HepG2 (cell line): ENCODE results near the gene KNG1. TPM values are rescaled to one million over a fixed set of nuclear protein-coding genes. Genes with fewer than 3 reads are reported as not detected.

Experiments used
- CREB1 ChIP-seq, 2 experiments: fragments of 450-650 bp in 1 of 2; IDR thresholded peaks; 2 replicates each; pipeline ENCODE4 v1.6.1; 2016 to 2017; ENCODE audit warnings: control low read depth in 1 of 2, mild to moderate bottlenecking in 1 of 2, missing compliant biosample characterization in 1 of 2, missing genetic modification characterization in 1 of 2
- DNMT3B ChIP-seq: conservative IDR thresholded peaks from 2 replicates; pipeline ENCODE4 v1.6.1; 2016; ENCODE audit warnings: missing biosample characterization, control low read depth
- GLI4 ChIP-seq: sonication (generic); formaldehyde crosslinking; IDR thresholded peaks from 2 replicates; pipeline ENCODE4 v1.5.1; 2020; ENCODE audit warnings: missing genetic modification reagents, mild to moderate bottlenecking, moderate library complexity, borderline replicate concordance
- MATR3 ChIP-seq: sonication (generic); formaldehyde crosslinking; IDR thresholded peaks from 2 replicates; pipeline ENCODE4 v1.4.0; 2020; ENCODE audit warnings: missing genetic modification reagents
- MIER2 ChIP-seq: IDR thresholded peaks from 2 replicates; pipeline ENCODE4 v1.6.1; 2016; ENCODE audit warnings: missing biosample characterization, missing genetic modification reagents
- MXD4 ChIP-seq: IDR thresholded peaks from 2 replicates; pipeline ENCODE4 v1.6.1; 2016; ENCODE audit warnings: mild to moderate bottlenecking, missing biosample characterization, missing genetic modification reagents
- NBN ChIP-seq: fragments of 450-650 bp; conservative IDR thresholded peaks from 2 replicates; pipeline ENCODE4 v1.6.1; 2017
- NFIC ChIP-seq: IDR thresholded peaks from 2 replicates; pipeline ENCODE4 v1.6.1; 2012; ENCODE audit warnings: mild to moderate bottlenecking, low read length, inconsistent platforms
- NPAS2 ChIP-seq: sonication (generic); formaldehyde crosslinking; IDR thresholded peaks from 2 replicates; pipeline ENCODE4 v1.8.0; 2022; ENCODE audit warnings: mild to moderate bottlenecking, missing genetic modification reagents, borderline replicate concordance
- POLR2A ChIP-seq, 2 experiments: IDR thresholded peaks; 2 replicates each; pipeline ENCODE4 v1.6.1; 2011; ENCODE audit warnings: low read depth in 2 of 2, low read length in 2 of 2, mild to moderate bottlenecking in 1 of 2, moderate library complexity in 1 of 2; ENCODE audit not compliant: insufficient read depth in 1 of 2
- SMARCC2 ChIP-seq: fragments of 450-650 bp; IDR thresholded peaks from 2 replicates; pipeline ENCODE4 v1.6.1; 2017; ENCODE audit warnings: antibody characterized with exemption, mild to moderate bottlenecking
- TCF7 ChIP-seq: sonication (generic); IDR thresholded peaks from 2 replicates; pipeline ENCODE4 v1.6.1; 2016; ENCODE audit warnings: antibody characterized with exemption, low read depth
- TP53 ChIP-seq: sonication (generic); formaldehyde crosslinking; conservative IDR thresholded peaks from 2 replicates; pipeline ENCODE4 v1.4.0; 2020; ENCODE audit warnings: missing genetic modification reagents
- XRCC5 ChIP-seq: fragments of 200-400 bp; formaldehyde crosslinking; optimal IDR thresholded peaks from 2 replicates; pipeline ENCODE3; 2017; ENCODE audit warnings: mild to moderate bottlenecking, low read length
- ZNF225 ChIP-seq: sonication (generic); formaldehyde crosslinking; IDR thresholded peaks from 2 replicates; pipeline ENCODE4 v1.4.0; 2020; ENCODE audit warnings: mild to moderate bottlenecking, missing genetic modification reagents
- ZNF251 ChIP-seq: sonication (generic); formaldehyde crosslinking; IDR thresholded peaks from 2 replicates; pipeline ENCODE4 v1.9.0; 2021; ENCODE audit warnings: mild to moderate bottlenecking, missing genetic modification reagents
- ZNF484 ChIP-seq: sonication (generic); formaldehyde crosslinking; IDR thresholded peaks from 2 replicates; pipeline ENCODE4 v1.5.1; 2020; ENCODE audit warnings: mild to moderate bottlenecking, low read depth, missing genetic modification reagents, borderline replicate concordance
- ZNF589 ChIP-seq: sonication (generic); formaldehyde crosslinking; conservative IDR thresholded peaks from 2 replicates; pipeline ENCODE4 v1.8.0; 2022; ENCODE audit warnings: mild to moderate bottlenecking, moderate library complexity, missing genetic modification reagents
- ZNF674 ChIP-seq: sonication (generic); formaldehyde crosslinking; IDR thresholded peaks from 2 replicates; pipeline ENCODE4 v1.5.0; 2020; ENCODE audit warnings: low read depth, mild to moderate bottlenecking, missing genetic modification reagents
- ZNF761 ChIP-seq: sonication (generic); formaldehyde crosslinking; conservative IDR thresholded peaks from 2 replicates; pipeline ENCODE4 v1.4.0; 2020; ENCODE audit warnings: mild to moderate bottlenecking, missing genetic modification reagents
- ZNF780A ChIP-seq: sonication (generic); formaldehyde crosslinking; IDR thresholded peaks from 2 replicates; pipeline ENCODE4 v1.8.0; 2022; ENCODE audit warnings: mild to moderate bottlenecking, missing genetic modification reagents, moderate library complexity
- ZSCAN21 ChIP-seq: sonication (generic); formaldehyde crosslinking; IDR thresholded peaks from 2 replicates; pipeline ENCODE4 v1.8.0; 2022; ENCODE audit warnings: mild to moderate bottlenecking, missing genetic modification reagents, moderate library complexity, borderline replicate concordance
- ZSCAN9 ChIP-seq: IDR thresholded peaks from 2 replicates; pipeline ENCODE4 v1.6.1; 2016; ENCODE audit warnings: borderline replicate concordance
- polyA plus RNA-seq, 8 experiments: library from polyadenylated mRNA; depleted of rRNA in 3 of 8; stranded (reverse) in 7 of 8; unstranded in 1 of 8; fragments of >200 nt; fragmentation: Illumina TruSeq in 4 of 8; extraction: Trizol in 4 of 8; gene quantifications; 2 replicates each; pipeline versions ENCODE4 v1.2.1 to v1.2.3, GENCODE V29; 2011 to 2016; ENCODE audit warnings: low read depth in 4 of 8, missing spikeins in 1 of 8, mixed read lengths in 1 of 8; ENCODE audit not compliant: insufficient read depth in 1 of 8
- total RNA-seq, 5 experiments: library from RNA; depleted of rRNA; stranded (reverse); fragments of >200 nt; fragmentation: Illumina TruSeq; extraction: Trizol; gene quantifications; 2 replicates each; pipeline ENCODE4 v1.2.3, GENCODE V29; 2016; ENCODE audit warnings: low read depth in 1 of 5
- TF ChIP-seq, protein P1 (sequence below): IDR thresholded peaks from 2 replicates; pipeline ENCODE4 v1.6.1; 2016
- TF ChIP-seq, protein P2 (sequence below): sonication (generic); formaldehyde crosslinking; IDR thresholded peaks from 2 replicates; pipeline ENCODE4 v1.5.0; 2020; ENCODE audit warnings: mild to moderate bottlenecking, missing genetic modification reagents, borderline replicate concordance
- TF ChIP-seq, protein P3 (sequence below): IDR thresholded peaks from 2 replicates; pipeline ENCODE4 v1.6.1; 2016; ENCODE audit warnings: low read depth, control low read depth

The KNG1 gene
- total and polyA plus RNA-seq, 2 of the 13 experiments (the other 11 are each of a cell fraction or from before 2014, with no cell fraction given): 6.5 to 7.0 TPM

DNA sequence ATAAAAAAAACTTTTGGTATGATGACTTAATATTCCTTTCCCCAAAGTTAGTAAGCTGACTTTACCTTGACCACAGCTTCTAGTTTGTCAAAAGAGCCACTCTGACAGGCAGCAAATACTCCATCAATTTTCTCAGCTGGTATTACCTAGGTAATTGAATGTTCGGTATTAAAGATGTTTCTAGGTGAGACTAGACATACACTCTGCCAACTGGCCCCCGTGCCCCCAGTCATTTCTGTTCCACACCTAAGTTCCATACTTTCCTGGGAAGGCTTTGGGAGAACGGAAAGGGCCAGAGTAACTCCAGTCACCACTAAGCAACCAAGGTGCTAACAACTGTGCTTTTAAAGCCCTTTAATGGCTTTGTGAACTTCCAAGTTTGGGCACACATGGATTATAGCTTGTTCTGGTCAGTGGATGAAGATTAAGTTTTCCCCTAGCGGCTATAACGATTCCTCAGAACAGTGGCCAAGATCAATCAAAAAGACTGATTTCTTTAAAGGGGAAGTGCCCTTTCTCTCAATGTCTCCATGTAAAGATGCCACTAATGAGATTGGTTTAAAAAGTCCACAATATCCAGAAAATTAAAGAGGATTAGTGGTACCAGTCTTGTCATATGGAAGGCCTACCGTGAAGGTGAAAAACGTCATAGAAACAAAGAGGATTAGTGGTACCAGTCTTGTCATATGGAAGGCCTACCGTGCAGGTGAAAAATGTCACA, 73.3 kb downstream of the KNG1 start (continued):
- TF ChIP-seq ZNF780A (no peak), ZNF589 (no peak), XRCC5 (no peak), DNMT3B (CRISPR knock-in tag) (peak; percentile 48; the same call in 1 of the 2 replicates), ZNF251 (CRISPR knock-in tag) (no peak), ZNF761 (CRISPR knock-in tag) (no peak), NBN (no peak), ZSCAN9 (0 out of 2 replicates have a peak, but pooled peaks have one; percentile 45), GLI4 (no peak), ZNF484 (CRISPR knock-in tag) (no peak), NPAS2 (CRISPR knock-in tag) (no peak), CREB1 (IDR thresholded peaks at IDR 0.05) (no peak), CREB1 (CRISPR knock-in tag; IDR thresholded peaks at IDR 0.05) (0 out of 2 replicates have a peak, but pooled peaks have one; percentile 17), SMARCC2 (no peak), ZSCAN21 (CRISPR knock-in tag) (no peak), MATR3 (CRISPR knock-in tag) (no peak), ZNF674 (CRISPR knock-in tag) (no peak), POLR2A (IDR thresholded peaks at IDR 0.05; ENCODE audit: insufficient read depth in 1 of 2, low read depth in 2 of 2, low read length in 2 of 2) (peak; percentile 57 to 84), TP53 (no peak), ZNF225 (CRISPR knock-in tag) (no peak), MIER2 (no peak), NFIC (peak; percentile 70; the same call in 1 of the 2 replicates), TCF7 (no peak), MXD4 (CRISPR knock-in tag) (no peak)
- TF ChIP-seq, protein P1, sequence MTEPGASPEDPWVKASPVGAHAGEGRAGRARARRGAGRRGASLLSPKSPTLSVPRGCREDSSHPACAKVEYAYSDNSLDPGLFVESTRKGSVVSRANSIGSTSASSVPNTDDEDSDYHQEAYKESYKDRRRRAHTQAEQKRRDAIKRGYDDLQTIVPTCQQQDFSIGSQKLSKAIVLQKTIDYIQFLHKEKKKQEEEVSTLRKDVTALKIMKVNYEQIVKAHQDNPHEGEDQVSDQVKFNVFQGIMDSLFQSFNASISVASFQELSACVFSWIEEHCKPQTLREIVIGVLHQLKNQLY (CRISPR knock-in tag): no peak
- TF ChIP-seq, protein P2, sequence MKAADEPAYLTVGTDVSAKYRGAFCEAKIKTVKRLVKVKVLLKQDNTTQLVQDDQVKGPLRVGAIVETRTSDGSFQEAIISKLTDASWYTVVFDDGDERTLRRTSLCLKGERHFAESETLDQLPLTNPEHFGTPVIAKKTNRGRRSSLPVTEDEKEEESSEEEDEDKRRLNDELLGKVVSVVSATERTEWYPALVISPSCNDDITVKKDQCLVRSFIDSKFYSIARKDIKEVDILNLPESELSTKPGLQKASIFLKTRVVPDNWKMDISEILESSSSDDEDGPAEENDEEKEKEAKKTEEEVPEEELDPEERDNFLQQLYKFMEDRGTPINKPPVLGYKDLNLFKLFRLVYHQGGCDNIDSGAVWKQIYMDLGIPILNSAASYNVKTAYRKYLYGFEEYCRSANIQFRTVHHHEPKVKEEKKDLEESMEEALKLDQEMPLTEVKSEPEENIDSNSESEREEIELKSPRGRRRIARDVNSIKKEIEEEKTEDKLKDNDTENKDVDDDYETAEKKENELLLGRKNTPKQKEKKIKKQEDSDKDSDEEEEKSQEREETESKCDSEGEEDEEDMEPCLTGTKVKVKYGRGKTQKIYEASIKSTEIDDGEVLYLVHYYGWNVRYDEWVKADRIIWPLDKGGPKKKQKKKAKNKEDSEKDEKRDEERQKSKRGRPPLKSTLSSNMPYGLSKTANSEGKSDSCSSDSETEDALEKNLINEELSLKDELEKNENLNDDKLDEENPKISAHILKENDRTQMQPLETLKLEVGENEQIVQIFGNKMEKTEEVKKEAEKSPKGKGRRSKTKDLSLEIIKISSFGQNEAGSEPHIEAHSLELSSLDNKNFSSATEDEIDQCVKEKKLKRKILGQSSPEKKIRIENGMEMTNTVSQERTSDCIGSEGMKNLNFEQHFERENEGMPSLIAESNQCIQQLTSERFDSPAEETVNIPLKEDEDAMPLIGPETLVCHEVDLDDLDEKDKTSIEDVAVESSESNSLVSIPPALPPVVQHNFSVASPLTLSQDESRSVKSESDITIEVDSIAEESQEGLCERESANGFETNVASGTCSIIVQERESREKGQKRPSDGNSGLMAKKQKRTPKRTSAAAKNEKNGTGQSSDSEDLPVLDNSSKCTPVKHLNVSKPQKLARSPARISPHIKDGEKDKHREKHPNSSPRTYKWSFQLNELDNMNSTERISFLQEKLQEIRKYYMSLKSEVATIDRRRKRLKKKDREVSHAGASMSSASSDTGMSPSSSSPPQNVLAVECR (CRISPR knock-in tag): no peak
- TF ChIP-seq, protein P3, sequence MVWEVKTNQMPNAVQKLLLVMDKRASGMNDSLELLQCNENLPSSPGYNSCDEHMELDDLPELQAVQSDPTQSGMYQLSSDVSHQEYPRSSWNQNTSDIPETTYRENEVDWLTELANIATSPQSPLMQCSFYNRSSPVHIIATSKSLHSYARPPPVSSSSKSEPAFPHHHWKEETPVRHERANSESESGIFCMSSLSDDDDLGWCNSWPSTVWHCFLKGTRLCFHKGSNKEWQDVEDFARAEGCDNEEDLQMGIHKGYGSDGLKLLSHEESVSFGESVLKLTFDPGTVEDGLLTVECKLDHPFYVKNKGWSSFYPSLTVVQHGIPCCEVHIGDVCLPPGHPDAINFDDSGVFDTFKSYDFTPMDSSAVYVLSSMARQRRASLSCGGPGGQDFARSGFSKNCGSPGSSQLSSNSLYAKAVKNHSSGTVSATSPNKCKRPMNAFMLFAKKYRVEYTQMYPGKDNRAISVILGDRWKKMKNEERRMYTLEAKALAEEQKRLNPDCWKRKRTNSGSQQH (CRISPR knock-in tag): no peak
